Measurements from ENCODE around the gene TAF8.

GRCh38 chr6:42042108-42042507 lies 8.2 kb upstream of the TAF8 start:
- TF ChIP-seq CTCF (optimal IDR thresholded peaks at IDR 0.05 in 1 of 3, IDR thresholded peaks at IDR 0.05 in 1 of 3, conservative IDR thresholded peaks at IDR 0.05 in 1 of 3; ENCODE audit: extremely low read depth in 1 of 3, insufficient read depth in 2 of 3, low read length in 3 of 3) (no peak), EZH2 (IDR thresholded peaks at IDR 0.05; ENCODE audit: low read length) (no peak)
